Mucosa of rectum (tissue), 2 donors: ENCODE results near the gene KCNK1.
A peak's percentile ranks its signal among the peaks of the same experiment; 100 is the strongest.
"Not testable (repeated sequence)": the region's sequence is repeated elsewhere in the genome, so short reads cannot be mapped to it uniquely, and the experiment has no call there.

Experiments used
- H3K27ac ChIP-seq, 2 donors: one replicate each; pipeline ENCODE4 v1.7.0; 2013; ENCODE audit warnings: inconsistent platforms in 2 of 2, low read depth in 2 of 2, low read length in 2 of 2
- H3K27me3 ChIP-seq, 2 donors: one replicate each; pipeline ENCODE4 v1.7.0; 2013; ENCODE audit warnings: low read length in 2 of 2; ENCODE audit not compliant: control insufficient read depth in 2 of 2, insufficient read depth in 2 of 2
- H3K36me3 ChIP-seq, 2 donors: one replicate each; pipeline ENCODE4 v1.7.0; 2013; ENCODE audit warnings: low read length in 2 of 2; ENCODE audit not compliant: control insufficient read depth in 2 of 2, insufficient read depth in 2 of 2
- H3K4me1 ChIP-seq, 2 donors: one replicate each; pipeline ENCODE4 v1.7.0; 2013; ENCODE audit warnings: low read length in 2 of 2, mild to moderate bottlenecking in 1 of 2; ENCODE audit not compliant: control insufficient read depth in 2 of 2, insufficient read depth in 2 of 2
- H3K4me3 ChIP-seq, 2 donors: one replicate each; pipeline ENCODE4 v1.7.0; 2013; ENCODE audit warnings: low read length in 2 of 2
- H3K9ac ChIP-seq, 2 donors: one replicate each; pipeline ENCODE4 v1.7.0; 2013; ENCODE audit warnings: low read length in 2 of 2, low read depth in 1 of 2, mild to moderate bottlenecking in 1 of 2
- H3K9me3 ChIP-seq, 2 donors: one replicate each; pipeline ENCODE4 v1.7.0; 2013; ENCODE audit warnings: low read length in 2 of 2; ENCODE audit not compliant: control insufficient read depth in 2 of 2
- donor health status: healthy.
- donor health status: Normal muscosa, but diverticular disease.

The KCNK1 gene

DNA sequence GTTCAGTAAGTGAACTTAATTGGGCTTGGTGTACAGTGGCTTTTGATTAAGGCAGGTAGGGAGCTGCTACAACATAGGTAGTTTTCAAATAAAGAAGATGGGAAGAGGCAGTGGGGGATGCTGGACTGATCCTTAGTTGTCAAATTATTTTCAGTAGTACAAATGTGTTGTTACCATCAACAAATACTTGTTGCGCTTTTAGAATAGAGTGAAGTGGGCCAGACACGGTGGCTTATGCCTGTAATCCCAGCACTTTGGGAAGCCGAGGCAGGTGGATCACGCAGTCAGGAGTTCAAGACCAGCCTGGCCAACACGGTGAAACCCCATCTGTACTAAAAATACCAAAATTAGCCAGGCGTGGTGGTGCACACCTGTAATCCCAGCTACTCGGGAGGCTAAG, 5.5 kb downstream of the KCNK1 start:
- not testable (repeated sequence) for H3K27me3 ChIP-seq, H3K4me3 ChIP-seq, H3K9me3 ChIP-seq, H3K27ac ChIP-seq, H3K36me3 ChIP-seq, H3K9ac ChIP-seq
- peaks cover 19 to 23% of the 10 kb centered on the region in 2 donors for H3K4me1 ChIP-seq

DNA sequence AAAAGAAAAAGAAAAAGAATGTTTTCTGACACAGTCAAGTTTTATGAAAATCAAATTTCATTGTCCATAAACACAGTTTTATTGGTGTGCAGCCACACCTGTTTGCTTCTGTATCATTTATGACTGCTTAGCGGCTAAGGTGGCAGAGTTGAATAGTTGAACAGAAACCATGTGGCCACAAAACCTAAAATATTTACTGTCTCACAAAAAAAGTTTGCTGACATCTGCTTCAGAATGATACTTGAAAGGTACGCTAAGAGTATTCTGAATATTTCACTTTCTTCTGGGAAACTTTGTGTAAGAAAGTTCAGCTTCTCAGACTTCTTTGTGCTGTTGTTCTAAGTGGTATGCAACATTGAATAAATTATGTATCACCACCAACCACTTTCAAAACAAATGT, 6.2 kb downstream of the KCNK1 start:
- no peak overlapping the region for H3K9ac ChIP-seq
- no peaks in the 10 kb centered on the region for H3K27me3 ChIP-seq
- H3K36me3 ChIP-seq: peaks cover 0 to 3% of the 10 kb centered on the region in 2 donors
- H3K27ac ChIP-seq: no peak overlapping the region
- no peaks in the 10 kb centered on the region for H3K9me3 ChIP-seq
- no peak overlapping the region for H3K4me3 ChIP-seq
- H3K4me1 ChIP-seq: peaks cover 26 to 30% of the 10 kb centered on the region in 2 donors

DNA sequence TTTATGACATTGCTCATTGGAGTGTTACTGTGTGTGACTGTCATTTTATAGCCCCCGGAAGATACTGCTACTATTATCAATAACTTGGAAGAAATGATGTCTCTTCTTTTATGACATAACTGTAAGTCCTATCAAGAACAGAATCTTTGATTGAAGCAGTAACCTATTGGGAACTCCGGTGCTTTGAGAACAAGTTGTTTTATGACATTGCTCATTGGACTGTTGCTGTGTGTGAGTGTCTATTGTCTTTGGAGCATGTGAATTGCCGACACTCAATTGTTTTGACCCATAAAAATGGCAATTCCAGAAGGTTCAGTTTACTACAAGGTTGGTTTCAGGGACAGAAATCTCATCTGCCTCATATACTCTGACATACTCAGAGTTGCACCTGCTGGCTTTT, 8.0 kb downstream of the KCNK1 start:
- Histone ChIP-seq H3K27me3 (no peaks in the 10 kb centered on the region), H3K4me3 (no peak overlapping the region), H3K4me1 (peaks cover 33 to 38% of the 10 kb centered on the region in 2 donors), H3K9ac (peak overlapping the region in 1 of 2 donors; percentile 12), H3K36me3 (peaks cover 0 to 3% of the 10 kb centered on the region in 2 donors), H3K9me3 (no peaks in the 10 kb centered on the region), H3K27ac (peak overlapping the region; percentile 29 to 47)

DNA sequence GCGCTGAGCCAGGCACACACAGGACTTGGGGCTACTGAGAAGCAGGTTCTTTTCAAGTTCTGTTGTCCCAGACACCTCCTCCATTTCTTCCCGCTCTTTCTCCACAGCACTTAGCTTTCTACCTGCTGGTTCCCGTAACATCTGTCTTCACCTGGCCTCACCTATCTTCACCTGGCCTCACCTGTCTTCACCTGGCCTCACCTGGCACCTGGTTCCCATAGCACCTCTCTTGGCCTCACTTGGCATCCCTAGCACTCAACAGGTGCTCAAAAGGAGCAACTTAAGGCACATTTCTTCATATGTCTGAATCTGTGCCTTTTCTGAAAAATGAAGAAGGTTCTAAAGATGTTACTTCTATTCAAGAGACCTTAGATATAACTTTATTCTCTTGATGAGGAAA, 10.4 kb downstream of the KCNK1 start:
- no peaks in the 10 kb centered on the region for H3K9me3 ChIP-seq
- H3K27me3 ChIP-seq: no peaks in the 10 kb centered on the region
- H3K4me3 ChIP-seq: no peak overlapping the region
- peak overlapping the region; percentile 59 to 71 for H3K27ac ChIP-seq
- peaks cover 33 to 38% of the 10 kb centered on the region in 2 donors for H3K4me1 ChIP-seq
- H3K9ac ChIP-seq: no peak overlapping the region
- peaks cover 0 to 2% of the 10 kb centered on the region in 2 donors for H3K36me3 ChIP-seq

DNA sequence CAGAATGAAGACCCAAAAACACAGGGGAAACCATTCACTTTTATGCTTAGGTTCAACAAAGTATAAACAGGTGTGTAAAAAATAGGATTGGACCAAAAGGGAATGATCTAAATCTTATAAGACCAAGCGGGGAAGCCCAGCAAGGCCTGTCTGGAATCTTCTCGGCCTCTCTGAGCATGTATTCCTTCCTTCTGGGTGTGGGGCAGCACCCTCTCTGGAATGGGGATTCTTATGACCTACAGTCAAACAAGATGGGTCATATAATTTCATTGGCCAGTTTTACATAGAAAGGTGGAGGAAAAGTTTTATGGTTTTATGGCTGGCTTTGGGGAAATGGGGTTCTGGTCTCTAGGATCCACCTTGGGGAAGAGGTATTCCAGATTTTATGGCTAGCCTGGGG, 11.2 kb downstream of the KCNK1 start:
- Histone ChIP-seq H3K9ac (no peak overlapping the region), H3K36me3 (peaks cover 0 to 3% of the 10 kb centered on the region in 2 donors), H3K4me3 (peak overlapping the region in 1 of 2 donors; percentile 8), H3K27ac (peak overlapping the region; percentile 59 to 71), H3K27me3 (no peaks in the 10 kb centered on the region), H3K9me3 (no peaks in the 10 kb centered on the region), H3K4me1 (peaks cover 33 to 38% of the 10 kb centered on the region in 2 donors)

DNA sequence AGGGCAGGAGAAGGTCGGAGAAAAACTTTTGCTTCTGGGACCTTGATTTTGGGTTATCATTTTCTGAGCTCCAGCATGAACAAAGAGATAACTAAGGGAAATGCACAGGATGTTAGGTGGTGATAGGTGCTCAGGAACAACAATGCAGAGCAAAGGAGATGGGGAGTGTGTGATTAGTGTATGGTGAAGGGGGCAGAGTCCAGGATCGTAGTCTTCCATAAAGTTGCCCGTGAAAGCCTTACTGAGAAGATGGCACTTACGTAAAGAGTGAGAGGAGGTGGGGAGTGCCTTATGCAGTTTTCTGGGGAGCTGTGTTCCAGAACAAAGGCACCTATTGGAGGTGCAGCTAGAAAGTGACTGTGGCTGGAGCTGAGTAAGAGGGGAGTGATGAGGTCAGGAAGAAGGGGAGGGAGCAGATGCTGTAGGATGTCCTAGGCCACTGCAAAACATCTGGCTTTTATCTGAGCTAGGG, 11.6 kb downstream of the KCNK1 start:
- Histone ChIP-seq H3K4me1 (peaks cover 30 to 38% of the 10 kb centered on the region in 2 donors), H3K27ac (peak overlapping the region; percentile 59 to 71), H3K9me3 (no peaks in the 10 kb centered on the region), H3K36me3 (peaks cover 0 to 3% of the 10 kb centered on the region in 2 donors), H3K27me3 (no peaks in the 10 kb centered on the region), H3K9ac (no peak overlapping the region), H3K4me3 (peak overlapping the region; percentile 18 to 37)

DNA sequence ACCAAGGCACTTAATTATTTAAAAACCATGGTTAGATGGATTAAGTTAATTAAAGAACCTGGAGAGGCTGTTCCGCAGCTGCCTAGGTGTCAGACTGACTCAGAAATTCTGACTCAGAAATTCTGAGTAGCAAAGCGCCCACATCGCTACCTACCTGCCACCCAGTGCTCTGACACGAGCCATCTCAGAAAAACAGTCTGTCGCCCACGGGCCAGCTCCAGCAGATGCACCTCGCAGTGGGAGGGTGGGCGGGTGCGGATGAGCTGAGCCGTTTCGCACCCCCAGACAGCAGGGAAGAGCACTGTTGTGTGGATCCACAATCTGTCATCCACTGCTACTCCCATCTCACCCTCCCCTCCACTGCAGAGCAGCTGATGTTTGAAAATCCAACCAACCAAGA, 13.5 kb downstream of the KCNK1 start:
- Histone ChIP-seq H3K4me3 (no peak overlapping the region), H3K9ac (no peak overlapping the region), H3K36me3 (peaks cover 6 to 7% of the 10 kb centered on the region in 2 donors), H3K27ac (no peak overlapping the region), H3K4me1 (peaks cover 24 to 32% of the 10 kb centered on the region in 2 donors), H3K27me3 (no peaks in the 10 kb centered on the region), H3K9me3 (no peaks in the 10 kb centered on the region)

DNA sequence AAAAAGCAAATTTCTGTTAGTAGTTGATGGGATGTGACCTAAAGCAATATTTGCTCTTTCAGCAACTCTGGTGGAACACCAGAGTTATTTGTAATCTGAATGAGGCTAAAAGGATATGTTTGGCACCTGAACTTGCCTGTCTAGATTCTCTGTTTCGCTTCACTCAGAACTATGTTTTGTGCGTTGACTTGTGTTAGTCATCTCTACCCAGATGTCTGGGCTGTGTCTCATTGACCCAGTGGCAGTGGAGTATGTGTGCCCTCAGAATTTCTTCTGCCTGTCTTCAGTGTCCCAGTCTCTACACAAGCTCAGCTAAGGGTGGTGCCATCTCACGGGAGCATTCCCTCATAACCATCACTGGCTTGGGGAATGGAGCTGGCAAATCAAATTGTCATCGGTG, 13.9 kb downstream of the KCNK1 start:
- Histone ChIP-seq H3K9me3 (no peaks in the 10 kb centered on the region), H3K4me3 (no peak overlapping the region), H3K9ac (no peak overlapping the region), H3K36me3 (peaks cover 6 to 7% of the 10 kb centered on the region in 2 donors), H3K27ac (no peak overlapping the region), H3K4me1 (peaks cover 21 to 27% of the 10 kb centered on the region in 2 donors), H3K27me3 (no peaks in the 10 kb centered on the region)

DNA sequence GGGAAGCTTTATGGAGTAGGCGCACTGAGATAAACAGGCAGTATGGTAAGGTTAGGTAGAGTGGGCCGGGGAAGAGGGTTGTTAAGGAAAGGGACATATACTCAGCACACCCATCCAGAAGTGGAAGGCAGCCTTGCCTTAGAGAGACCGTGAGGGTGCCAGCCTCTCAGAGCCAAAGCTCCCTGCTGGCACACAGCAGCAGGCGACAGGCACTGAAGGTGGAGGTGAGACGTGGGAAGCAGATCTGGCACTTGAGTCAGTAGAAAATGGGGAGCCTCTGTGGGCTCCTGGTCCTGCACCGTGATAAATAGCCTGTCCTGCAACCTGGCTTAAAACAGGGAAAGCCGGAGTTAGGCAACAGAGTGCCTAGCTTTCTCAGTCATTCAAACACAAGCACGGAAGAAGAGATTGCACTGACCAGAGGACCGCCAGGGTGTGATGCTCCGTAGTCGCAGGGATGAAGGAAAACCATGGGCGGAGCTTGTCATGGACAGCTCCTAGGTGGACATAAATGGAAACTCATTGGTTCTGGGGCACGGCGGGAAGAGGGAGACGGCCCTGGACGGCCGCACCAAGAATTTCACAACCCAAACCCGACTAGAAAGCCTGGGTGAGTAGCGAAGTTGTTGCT, 15.5 kb downstream of the KCNK1 start:
- Histone ChIP-seq H3K4me1 (peaks cover 16 to 18% of the 10 kb centered on the region in 2 donors), H3K36me3 (peaks cover 6 to 7% of the 10 kb centered on the region in 2 donors), H3K9me3 (no peaks in the 10 kb centered on the region)

DNA sequence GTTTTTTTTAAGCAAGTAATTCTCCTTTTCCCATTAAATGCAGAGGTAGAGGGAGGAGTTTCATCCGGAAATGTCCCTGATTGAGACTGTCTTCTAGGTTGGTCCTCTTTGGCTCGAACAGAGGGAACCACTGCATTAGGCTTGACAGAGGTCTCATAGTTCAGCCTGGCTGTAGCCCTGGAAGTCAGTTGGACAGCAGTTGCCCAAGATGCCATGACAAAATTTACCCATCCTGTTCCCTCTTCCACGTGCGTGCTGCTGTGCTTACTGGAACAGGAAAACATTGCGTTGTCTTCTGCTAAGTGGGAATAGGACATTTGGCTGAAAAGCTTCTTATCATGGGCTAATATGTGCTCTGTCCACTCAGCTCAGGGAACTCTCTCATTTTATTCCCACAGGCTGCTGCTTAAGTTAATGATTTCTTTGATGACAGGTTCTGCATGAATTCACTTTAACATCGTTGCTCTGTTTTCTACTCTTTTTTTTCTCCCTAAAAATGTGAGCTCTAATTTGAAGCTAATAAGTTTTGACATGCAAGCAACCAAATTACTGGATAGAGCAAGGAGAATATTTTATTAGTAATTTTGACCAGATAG, 18.0 kb downstream of the KCNK1 start:
- Histone ChIP-seq H3K36me3 (peaks cover 6 to 7% of the 10 kb centered on the region in 2 donors), H3K4me3 (no peak overlapping the region), H3K4me1 (no peaks in the 10 kb centered on the region), H3K9ac (no peak overlapping the region), H3K27me3 (no peaks in the 10 kb centered on the region), H3K27ac (no peak overlapping the region), H3K9me3 (no peaks in the 10 kb centered on the region)

More for the DNA sequence above, 15.5 kb downstream of the KCNK1 start:
- Histone ChIP-seq H3K9ac (no peak overlapping the region), H3K4me3 (no peak overlapping the region), H3K27me3 (no peaks in the 10 kb centered on the region), H3K27ac (no peak overlapping the region)
